Neutrophil (primary cell): ENCODE results near the gene NUAK1.

ENCODE experiments used
- H3K27ac ChIP-seq: fragments of 200-600 bp; sonication (generic); 2 replicates; pipeline ENCODE4 v1.5.1; 2016; ENCODE audit warnings: mild to moderate bottlenecking, moderate library complexity
- H3K27me3 ChIP-seq: fragments of 200-600 bp; sonication (generic); 2 replicates; pipeline ENCODE4 v1.6.0; 2016; ENCODE audit warnings: mild to moderate bottlenecking
- H3K36me3 ChIP-seq: fragments of 200-600 bp; sonication (generic); 2 replicates; pipeline ENCODE4 v1.5.1; 2017
- H3K4me1 ChIP-seq, 2 experiments: fragments of 200-600 bp in 1 of 2; sonication (generic) in 1 of 2; 1 replicate in 1 of 2; 2 replicates in 1 of 2; pipeline versions ENCODE4 v1.5.1 to v1.6.1; 2013 to 2016; ENCODE audit warnings: low read depth in 1 of 2, low read length in 1 of 2, mild to moderate bottlenecking in 1 of 2, moderate library complexity in 1 of 2; ENCODE audit not compliant: control insufficient read depth in 1 of 2, insufficient read depth in 1 of 2
- H3K4me3 ChIP-seq, 2 experiments: fragments of 200-600 bp in 1 of 2; sonication (generic) in 1 of 2; 1 replicate in 1 of 2; 2 replicates in 1 of 2; pipeline ENCODE4 v1.5.1; 2013 to 2016; ENCODE audit warnings: low read depth in 1 of 2, low read length in 1 of 2, mild to moderate bottlenecking in 1 of 2, moderate library complexity in 1 of 2
- H3K9me3 ChIP-seq: fragments of 200-600 bp; sonication (generic); 2 replicates; pipeline ENCODE4 v1.5.1; 2016
- CTCF ChIP-seq: fragments of 200-600 bp; sonication (generic); IDR thresholded peaks from 2 replicates; pipeline ENCODE4 v1.5.1; 2016; ENCODE audit warnings: antibody characterized with exemption

The NUAK1 gene

GRCh38 chr12:106106061-106106566, 32.6 kb downstream of the NUAK1 start:
- H3K9me3 ChIP-seq: no peaks in the 10 kb centered on the region
- no peak for TF ChIP-seq CTCF
- H3K4me1 ChIP-seq: no peaks in the 10 kb centered on the region
- H3K36me3 ChIP-seq: no peaks in the 10 kb centered on the region
- H3K27ac ChIP-seq: no peak overlapping the region
- no peak overlapping the region for H3K4me3 ChIP-seq
- peaks cover 54% of the 10 kb centered on the region for H3K27me3 ChIP-seq

GRCh38 chr12:106101803-106102202, 37.0 kb downstream of the NUAK1 start:
- no peak for TF ChIP-seq CTCF
- Histone ChIP-seq H3K4me1 (no peaks in the 10 kb centered on the region), H3K36me3 (no peaks in the 10 kb centered on the region), H3K27ac (no peak overlapping the region), H3K9me3 (no peaks in the 10 kb centered on the region), H3K4me3 (no peak overlapping the region), H3K27me3 (peaks cover 28% of the 10 kb centered on the region)

- Histone ChIP-seq H3K36me3 (no peaks in the 10 kb centered on the region), H3K9me3 (no peaks in the 10 kb centered on the region), H3K4me1 (no peaks in the 10 kb centered on the region), H3K27me3 (peaks cover 15% of the 10 kb centered on the region), H3K27ac (no peak overlapping the region), H3K4me3 (no peak overlapping the region)
- TF ChIP-seq CTCF: no peak
These were observed 40.0 kb downstream of the NUAK1 start for GRCh38 chr12:106098691-106099200.

- Histone ChIP-seq H3K27ac (no peak overlapping the region), H3K4me3 (no peak overlapping the region), H3K9me3 (no peaks in the 10 kb centered on the region), H3K27me3 (peaks cover 6% of the 10 kb centered on the region), H3K36me3 (no peaks in the 10 kb centered on the region), H3K4me1 (no peaks in the 10 kb centered on the region)
- no peak for TF ChIP-seq CTCF
These were observed 41.7 kb downstream of the NUAK1 start for GRCh38 chr12:106097011-106097410.

GRCh38 chr12:106096376-106096775, 42.4 kb downstream of the NUAK1 start:
- Histone ChIP-seq H3K36me3 (no peaks in the 10 kb centered on the region), H3K27me3 (peaks cover 6% of the 10 kb centered on the region), H3K9me3 (no peaks in the 10 kb centered on the region), H3K4me3 (no peak overlapping the region), H3K27ac (no peak overlapping the region), H3K4me1 (no peaks in the 10 kb centered on the region)
- TF ChIP-seq CTCF: no peak

- no peaks in the 10 kb centered on the region for H3K4me1 ChIP-seq
- peaks cover 4% of the 10 kb centered on the region for H3K27me3 ChIP-seq
- H3K27ac ChIP-seq: no peak overlapping the region
- H3K9me3 ChIP-seq: no peaks in the 10 kb centered on the region
- no peak for TF ChIP-seq CTCF
- no peaks in the 10 kb centered on the region for H3K36me3 ChIP-seq
- H3K4me3 ChIP-seq: no peak overlapping the region
These were observed 44.5 kb downstream of the NUAK1 start for GRCh38 chr12:106094304-106094703.
